ENCODE data around the gene ARRB2.

- TF ChIP-seq CTCF (IDR thresholded peaks at IDR 0.05; ENCODE audit: poor library complexity, severe bottlenecking) = no peak
- TF ChIP-seq POLR2AphosphoS5 (IDR thresholded peaks at IDR 0.05) = no peak
- TF ChIP-seq EZH2 (IDR thresholded peaks at IDR 0.05; ENCODE audit: borderline replicate concordance, insufficient read depth, low read length, poor library complexity, severe bottlenecking) = no peak
- no peak for TF ChIP-seq TAF1 (IDR thresholded peaks at IDR 0.05; ENCODE audit: low read depth)
- TF ChIP-seq REST (IDR thresholded peaks at IDR 0.05; ENCODE audit: borderline replicate concordance) = no peak
- no peak for TF ChIP-seq EP300 (conservative IDR thresholded peaks at IDR 0.05; ENCODE audit: poor library complexity, severe bottlenecking)
- no peak for TF ChIP-seq SMC3 (conservative IDR thresholded peaks at IDR 0.05; ENCODE audit: poor library complexity)
- TF ChIP-seq MXI1 (conservative IDR thresholded peaks at IDR 0.05; ENCODE audit: poor library complexity, severe bottlenecking) = no peak
Measured at GRCh38 chr17:4701116-4701515, 9.3 kb upstream of the ARRB2 start.

All from neural cell (in vitro differentiated cells).